ENCODE data around the gene HSD17B7.

The HSD17B7 gene

GRCh38 chr1:162857850-162858249 lies 67.3 kb downstream of the HSD17B7 start:
- TF ChIP-seq, protein P1, sequence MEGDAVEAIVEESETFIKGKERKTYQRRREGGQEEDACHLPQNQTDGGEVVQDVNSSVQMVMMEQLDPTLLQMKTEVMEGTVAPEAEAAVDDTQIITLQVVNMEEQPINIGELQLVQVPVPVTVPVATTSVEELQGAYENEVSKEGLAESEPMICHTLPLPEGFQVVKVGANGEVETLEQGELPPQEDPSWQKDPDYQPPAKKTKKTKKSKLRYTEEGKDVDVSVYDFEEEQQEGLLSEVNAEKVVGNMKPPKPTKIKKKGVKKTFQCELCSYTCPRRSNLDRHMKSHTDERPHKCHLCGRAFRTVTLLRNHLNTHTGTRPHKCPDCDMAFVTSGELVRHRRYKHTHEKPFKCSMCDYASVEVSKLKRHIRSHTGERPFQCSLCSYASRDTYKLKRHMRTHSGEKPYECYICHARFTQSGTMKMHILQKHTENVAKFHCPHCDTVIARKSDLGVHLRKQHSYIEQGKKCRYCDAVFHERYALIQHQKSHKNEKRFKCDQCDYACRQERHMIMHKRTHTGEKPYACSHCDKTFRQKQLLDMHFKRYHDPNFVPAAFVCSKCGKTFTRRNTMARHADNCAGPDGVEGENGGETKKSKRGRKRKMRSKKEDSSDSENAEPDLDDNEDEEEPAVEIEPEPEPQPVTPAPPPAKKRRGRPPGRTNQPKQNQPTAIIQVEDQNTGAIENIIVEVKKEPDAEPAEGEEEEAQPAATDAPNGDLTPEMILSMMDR (IDR thresholded peaks at IDR 0.05; ENCODE audit: insufficient read depth, missing control alignments): no peak
- FAIRE-seq (no peak), DNase-seq (ENCODE audit: insufficient read length, low spot score) (no peak)

DNA sequence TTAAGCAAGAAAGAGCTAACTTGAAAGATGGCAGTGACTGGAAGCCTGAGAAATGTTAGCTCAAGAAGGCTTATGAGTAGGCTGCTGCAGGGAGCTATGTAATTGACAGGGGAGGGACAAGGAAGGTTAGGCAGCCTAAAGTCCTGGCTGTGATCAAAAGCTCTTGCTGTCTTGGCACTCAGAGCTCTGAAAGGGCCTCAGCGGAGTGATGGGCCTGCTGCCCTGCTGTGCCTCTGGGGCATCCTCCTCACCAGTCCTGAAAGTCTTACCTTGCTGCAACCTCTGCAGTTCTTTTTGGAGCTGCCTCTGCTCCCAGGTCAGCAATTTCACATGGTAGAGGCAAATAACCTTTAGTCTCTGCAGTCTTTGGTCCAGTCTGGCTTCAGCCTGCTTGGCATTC lies 68.7 kb downstream of the HSD17B7 start:
- TF ChIP-seq, protein P1 (IDR thresholded peaks at IDR 0.05; ENCODE audit: insufficient read depth, missing control alignments): no peak
- no peak for FAIRE-seq

GRCh38 chr1:162861101-162861500 lies 70.6 kb downstream of the HSD17B7 start, which contains the start of gene CCDC190:
TSS of gene CCDC190 (minus strand) at chr1:162861175. CDS start at chr1:162859646, 1,529 bp downstream.
- FAIRE-seq: no peak
- DNase-seq (ENCODE audit: insufficient read length, low spot score): no peak
- TF ChIP-seq, protein P1 (IDR thresholded peaks at IDR 0.05; ENCODE audit: insufficient read depth, missing control alignments): no peak

More for the DNA sequence above, 68.7 kb downstream of the HSD17B7 start:
- DNase-seq (ENCODE audit: insufficient read length, low spot score): no peak

GRCh38 chr1:162861625-162862024 lies 71.1 kb downstream of the HSD17B7 start:
- no peak for FAIRE-seq
- TF ChIP-seq, protein P1 (IDR thresholded peaks at IDR 0.05; ENCODE audit: insufficient read depth, missing control alignments): no peak

More at GRCh38 chr1:162861625-162862024, 71.1 kb downstream of the HSD17B7 start:
- DNase-seq (ENCODE audit: insufficient read length, low spot score): no peak
